ENCODE data around the gene KCNQ2.
"Not testable (repeated sequence)": the region's sequence is repeated elsewhere in the genome, so short reads cannot be mapped to it uniquely, and the experiment has no call there.

Gene KCNQ2

GRCh38 chr20:63471981-63472831 is at the start of gene KCNQ2:
Gene KCNQ2, minus strand, starts transcription at chr20:63472655. Its CDS starts 192 bp downstream, at chr20:63472463.
- no peak for DNase-seq (ENCODE audit: low read depth, low spot score)

- peak; percentile 30 for DNase-seq (ENCODE audit: low read depth, low spot score)
Measured at GRCh38 chr20:63521602-63522001, 49.1 kb upstream of the KCNQ2 start.

DNA sequence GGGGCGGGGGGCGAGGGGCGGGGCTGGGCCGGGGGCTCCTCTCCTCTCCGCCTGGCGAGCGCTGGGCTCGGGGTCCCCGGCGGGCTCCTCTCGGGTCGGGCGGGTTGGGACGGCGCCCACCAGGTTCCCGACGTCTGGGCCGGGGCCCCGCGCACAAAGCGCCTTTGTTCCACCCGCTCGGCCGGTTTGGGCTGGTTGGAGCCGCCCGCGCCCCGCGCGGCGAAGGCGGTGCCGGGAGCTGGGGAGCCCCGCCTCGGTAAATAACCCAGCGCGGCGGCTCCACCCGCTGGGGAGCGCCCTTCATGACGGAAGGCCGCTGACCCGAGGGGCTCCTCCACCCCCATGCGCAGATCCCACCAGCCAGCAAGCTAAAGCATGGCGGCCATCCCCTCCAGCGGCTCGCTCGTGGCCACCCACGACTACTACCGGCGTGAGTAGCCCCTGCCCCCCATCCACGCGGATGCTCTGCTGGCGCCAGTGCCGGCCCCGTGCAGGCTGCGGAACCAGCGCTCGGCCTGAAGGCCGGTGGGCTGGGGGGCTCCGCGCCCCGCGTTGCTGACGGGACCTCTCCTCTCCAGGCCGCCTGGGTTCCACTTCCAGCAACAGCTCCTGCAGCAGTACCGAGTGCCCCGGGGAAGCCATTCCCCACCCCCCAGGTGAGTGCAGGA is 48.6 kb upstream of the KCNQ2 start:
- peak; percentile 53 for DNase-seq (ENCODE audit: low read depth, low spot score)

DNA sequence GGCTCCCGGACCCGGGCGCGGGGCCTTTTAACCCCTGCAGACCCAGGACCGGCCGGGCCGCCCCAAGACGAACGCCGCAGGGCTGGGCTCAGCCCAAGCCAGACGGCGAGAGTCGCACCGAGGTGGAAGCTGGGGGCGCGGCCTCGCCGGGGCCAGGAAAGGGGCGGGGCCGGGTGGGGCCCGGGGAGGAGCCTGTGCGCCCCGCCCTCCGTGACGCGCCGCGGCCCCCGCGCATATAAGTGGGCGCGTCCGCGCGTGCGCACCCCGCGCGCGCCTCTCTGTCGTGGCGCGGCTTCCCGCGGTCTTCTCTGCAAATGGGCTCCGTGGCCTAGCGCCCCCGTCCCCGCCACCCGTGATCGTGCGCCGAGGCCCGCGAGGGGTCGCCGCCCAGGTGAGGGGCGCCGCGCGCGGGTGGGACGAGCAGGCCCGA is 48.1 kb upstream of the KCNQ2 start, which contains the start of gene PPDPF:
Gene PPDPF, plus strand, starts transcription at position 262 of the 430 bp plus-strand sequence. CDS start 544 bp downstream, outside the sequence.
- no peak for DNase-seq (ENCODE audit: low read depth, low spot score)

DNA sequence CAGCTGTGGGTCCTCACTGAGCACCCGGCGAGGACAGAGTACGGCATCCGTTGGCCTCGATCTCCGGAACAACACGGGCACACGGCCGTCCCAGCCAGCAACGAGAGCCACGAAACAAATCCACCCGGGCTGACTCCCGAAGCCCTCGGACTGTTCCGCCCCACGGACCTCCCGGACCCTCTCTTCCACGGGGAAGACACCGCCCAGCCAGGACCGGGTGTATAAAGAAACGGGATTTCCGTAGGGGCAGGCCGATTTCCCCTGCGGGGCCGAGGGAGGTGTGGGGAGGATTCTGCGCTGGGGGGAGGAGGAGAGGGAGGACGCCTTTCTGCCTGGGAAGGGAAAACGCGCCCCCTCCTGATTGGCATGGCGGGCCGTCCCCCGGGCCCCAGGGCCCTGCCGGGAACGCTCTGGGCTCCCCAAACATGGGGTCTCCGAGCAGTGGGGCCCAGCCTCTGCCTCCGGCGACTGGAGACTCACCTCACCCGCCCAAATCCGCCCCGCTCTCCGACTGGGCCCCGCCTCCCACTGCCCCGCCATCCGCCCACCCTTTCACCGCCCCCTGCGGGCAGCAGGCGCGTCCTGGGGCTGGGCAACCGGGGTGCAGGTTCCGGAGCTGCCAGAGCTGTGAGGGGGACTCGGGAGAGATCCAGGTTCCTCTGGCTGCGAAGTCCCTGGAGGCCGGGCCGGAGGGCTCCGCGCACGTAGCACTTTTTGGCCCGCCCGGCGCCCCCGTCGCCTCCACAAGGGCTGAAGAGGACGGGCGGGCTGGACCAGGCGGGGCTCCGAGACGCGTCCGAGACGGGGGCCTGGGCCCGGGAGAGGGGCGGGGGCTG is 47.4 kb upstream of the KCNQ2 start:
- peak; percentile 67 for DNase-seq (ENCODE audit: low read depth, low spot score)

DNA sequence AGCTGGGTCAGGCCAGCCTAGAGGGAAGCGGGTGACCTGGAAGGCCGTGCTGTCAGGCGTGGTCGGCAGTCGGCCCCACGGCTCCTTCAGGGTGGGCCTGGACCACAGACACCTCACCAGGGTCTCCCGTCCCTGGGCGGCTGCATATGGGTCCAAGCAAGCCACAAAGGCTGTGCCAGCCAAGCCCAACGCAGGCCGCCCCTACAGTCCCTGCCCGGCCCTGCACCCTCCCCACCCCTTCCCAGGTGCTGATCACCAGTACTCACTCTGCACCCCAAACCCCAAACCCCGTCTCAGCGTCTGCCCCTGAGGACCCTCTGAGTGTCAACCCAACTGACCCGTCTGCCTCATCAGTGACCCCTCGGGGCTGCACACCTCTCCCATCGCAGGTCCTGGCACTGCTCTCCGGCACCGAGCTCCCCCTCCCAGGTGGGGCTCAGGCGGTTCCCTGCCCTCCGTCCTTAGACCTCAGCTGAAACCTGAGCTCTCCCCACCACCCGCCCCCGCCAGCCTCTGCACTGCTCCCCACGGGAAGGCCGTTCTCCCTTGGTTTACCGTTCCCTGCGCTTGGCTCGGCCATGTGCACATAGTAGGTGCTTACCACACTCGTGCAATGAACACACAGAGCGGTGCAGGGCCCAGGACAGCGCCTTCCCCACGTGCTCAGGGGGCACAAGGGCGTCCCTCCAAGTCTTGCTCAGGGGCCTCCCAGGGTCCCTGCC is 46.7 kb upstream of the KCNQ2 start:
- DNase-seq (ENCODE audit: low read depth, low spot score) = no peak

GRCh38 chr20:63518351-63518861 is 46.0 kb upstream of the KCNQ2 start:
- DNase-seq (ENCODE audit: low read depth, low spot score) = peak; percentile 74

DNA sequence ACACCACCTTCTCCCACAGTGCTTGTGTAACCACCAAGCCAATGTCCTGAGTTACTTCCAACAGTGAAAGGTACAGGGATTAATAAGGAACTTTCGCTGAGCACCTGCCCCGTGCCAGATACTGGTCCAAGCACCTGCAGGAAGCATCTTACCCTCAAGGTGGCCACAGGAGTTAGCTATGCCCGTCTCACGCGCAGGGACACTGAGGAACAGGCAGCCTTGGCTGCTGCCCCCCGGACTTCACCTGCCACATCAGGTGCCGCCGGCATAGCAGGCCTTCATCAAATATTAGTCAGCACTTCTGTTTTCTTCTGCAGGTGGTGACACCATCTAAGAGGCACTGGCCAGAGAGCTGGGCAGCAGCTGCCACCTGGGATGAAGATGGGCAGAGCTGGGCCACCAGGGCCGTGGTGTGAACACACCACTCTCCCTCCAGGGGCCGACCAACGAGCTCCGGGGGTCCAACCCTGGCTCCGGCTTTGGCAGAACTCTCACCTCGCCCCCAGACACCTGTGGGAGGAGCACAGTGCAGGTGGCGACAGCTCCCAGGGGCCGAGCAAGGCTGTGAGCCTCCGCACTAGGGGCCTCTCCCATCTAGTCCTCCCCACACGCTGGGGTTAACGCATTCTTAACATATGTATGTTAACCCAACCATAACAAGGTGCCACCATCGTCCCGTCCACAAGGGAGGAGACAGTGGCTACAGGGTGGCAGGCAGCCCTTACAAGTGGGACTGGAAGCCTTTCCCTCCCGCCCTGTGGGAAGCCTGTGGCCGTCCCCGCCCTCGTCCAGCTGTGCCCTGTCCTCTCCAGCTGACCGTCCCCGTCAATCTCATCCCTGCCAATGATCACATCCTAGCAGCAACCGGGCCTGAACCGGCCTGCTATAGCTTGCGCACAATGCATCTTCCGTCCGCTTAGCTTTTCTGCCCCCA is 45.2 kb upstream of the KCNQ2 start:
- DNase-seq (ENCODE audit: low read depth, low spot score) = no peak

DNA sequence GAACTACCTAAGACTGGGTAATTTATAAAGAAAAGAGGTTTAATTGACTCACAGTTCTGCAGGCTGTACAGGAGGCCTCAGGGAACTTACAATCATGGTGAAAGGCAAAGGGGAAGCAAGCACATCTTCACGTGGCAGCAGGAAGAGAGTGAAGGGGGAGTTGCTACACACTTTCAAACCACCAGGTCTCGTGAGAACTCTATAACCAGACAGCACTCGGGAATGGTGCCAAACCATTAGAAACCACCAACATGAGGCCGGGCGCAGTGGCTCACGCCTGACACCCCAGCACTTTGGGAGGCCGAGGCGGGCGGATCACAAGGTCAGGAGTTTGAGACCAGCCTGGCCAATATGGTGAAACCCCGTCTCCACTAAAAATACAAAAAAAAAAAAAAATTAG is 42.1 kb upstream of the KCNQ2 start:
- DNase-seq (ENCODE audit: low read depth, low spot score) = not testable (repeated sequence)

DNA sequence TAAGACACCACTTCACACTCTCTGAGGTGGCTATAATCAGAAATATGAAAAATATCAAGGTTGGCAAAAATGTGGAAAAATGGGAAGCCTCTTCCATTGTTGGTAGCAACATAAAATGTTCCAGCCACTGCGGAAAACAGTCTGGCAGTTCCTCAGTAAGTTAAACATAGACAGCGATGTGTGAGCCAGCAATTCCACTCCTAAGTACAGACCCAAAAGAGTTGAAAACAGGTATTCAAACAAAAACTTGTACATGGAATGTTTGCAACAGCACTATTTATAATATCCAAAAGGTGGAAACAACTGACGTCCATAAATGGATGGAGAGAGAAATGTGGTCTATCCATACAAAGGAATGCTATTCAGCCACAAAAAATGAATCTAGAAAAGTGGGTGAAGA is 40.8 kb upstream of the KCNQ2 start:
- DNase-seq (ENCODE audit: low read depth, low spot score) = no peak

DNA sequence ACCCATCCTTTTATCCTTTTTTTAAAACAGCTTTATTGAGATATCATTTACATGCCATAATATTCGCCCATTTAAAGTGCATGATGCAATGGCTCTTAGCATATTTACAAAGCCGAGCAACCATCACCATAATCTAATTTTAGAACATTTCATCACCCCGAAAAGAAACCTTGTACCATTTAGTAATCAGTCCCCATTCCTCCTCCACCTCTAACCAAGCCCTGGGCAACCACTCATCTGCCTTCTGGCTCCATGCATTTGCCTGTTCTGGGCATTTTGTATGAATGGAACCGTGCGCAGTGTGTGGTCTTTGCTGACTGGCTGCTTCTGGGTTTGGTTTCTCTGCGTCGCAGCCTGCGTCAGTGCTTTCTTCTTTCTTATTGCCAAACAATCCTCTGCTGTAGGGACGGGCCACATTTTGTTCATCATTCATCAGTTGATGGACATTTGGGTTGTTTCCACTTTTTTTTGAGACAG is 36.7 kb upstream of the KCNQ2 start:
- DNase-seq (ENCODE audit: low read depth, low spot score) = no peak

GRCh38 chr20:63508072-63508768 is 35.8 kb upstream of the KCNQ2 start:
- no peak for DNase-seq (ENCODE audit: low read depth, low spot score)

DNA sequence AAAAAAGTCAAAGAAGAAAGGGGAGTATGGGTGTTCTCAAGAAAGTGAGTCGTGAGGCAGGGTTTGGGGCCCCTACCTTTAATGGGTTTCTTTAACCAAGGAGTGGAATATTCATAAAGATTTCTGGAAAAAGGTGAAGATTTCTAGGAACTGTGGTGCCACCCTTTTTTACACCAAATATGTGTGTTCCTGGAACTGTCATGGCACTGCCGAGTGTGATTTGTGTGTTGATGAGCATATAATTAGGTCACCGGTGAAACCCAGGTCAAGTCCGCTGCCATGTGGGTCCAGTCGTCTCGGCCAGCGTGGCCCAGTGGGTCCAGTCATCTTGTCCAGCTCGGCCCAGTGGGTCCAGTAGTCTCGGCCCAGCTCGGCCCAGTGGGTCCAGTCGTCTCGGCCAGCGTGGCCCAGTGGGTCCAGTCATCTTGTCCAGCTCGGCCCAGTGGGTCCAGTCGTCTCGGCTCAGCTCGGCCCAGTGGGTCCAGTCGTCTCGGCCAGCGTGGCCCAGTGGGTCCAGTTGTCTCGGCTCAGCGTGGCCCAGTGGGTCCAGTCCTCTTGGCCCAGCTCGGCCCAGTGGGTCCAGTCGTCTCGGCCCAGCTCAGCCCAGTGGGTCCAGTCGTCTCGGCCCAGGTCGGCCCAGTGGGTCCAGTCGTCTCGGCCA is 34.8 kb upstream of the KCNQ2 start:
- no peak for DNase-seq (ENCODE audit: low read depth, low spot score)

- no peak for DNase-seq (ENCODE audit: low read depth, low spot score)
Measured at GRCh38 chr20:63505723-63506122, 33.3 kb upstream of the KCNQ2 start.

GRCh38 chr20:63505281-63505680 is 32.8 kb upstream of the KCNQ2 start:
- no peak for DNase-seq (ENCODE audit: low read depth, low spot score)

GRCh38 chr20:63504642-63505041 is 32.2 kb upstream of the KCNQ2 start:
- DNase-seq (ENCODE audit: low read depth, low spot score) = no peak

DNA sequence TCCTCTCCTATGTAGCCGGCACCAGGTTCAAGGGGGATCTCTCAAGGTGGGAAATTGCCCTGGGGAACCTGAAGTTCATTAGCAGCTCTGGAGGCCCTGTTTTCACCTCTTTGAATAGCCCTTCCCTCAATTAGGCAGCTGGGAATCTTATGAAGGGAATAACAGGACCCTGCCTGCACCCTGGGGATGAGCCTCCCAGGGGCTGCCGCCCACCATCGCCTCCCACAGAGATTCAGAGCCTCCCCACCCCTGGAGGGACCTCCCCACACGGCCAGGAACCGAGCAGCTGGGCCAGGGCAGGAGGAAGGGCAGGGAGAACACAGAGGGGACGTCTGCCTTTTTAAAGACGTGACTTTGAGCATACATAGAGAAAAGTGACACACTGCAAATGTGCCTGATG is 31.1 kb upstream of the KCNQ2 start:
- DNase-seq (ENCODE audit: low read depth, low spot score) = no peak

DNA sequence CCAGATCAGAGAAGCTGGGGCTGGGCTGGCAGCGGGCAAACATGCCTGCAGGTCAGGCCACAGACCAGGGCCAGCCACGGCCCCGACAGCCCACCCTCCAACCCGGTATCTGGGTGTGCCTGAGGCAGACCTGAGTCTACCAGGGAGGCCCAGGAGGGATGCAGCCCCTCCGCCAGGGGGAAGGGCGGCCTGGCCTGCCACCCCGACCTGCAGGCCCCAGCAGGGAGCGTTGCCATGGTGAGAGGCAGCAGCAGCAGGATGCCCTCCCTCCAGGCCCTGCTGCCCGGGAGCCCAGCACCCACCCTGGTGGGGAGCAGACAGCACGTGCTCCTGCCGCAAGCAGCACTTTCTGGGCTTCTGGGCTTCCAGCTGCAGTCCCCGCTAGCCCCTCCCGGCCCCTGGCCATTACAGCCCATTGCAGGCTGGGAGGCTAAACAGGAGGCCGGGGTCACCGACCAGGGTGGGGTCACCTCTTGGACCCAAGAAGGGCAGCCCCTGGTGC is 30.3 kb upstream of the KCNQ2 start:
- DNase-seq (ENCODE audit: low read depth, low spot score) = peak; percentile 19

Data from ELF-1 (cell line).